HG03571 (cell line): ENCODE data around the gene CECR2.

Experiments used
- ATAC-seq: cut with Tn5 transposase; IDR thresholded peaks from one replicate; pipeline ENCODE4 v1.9.1; 2021; ENCODE audit not compliant: unreplicated experiment

Gene CECR2

DNA sequence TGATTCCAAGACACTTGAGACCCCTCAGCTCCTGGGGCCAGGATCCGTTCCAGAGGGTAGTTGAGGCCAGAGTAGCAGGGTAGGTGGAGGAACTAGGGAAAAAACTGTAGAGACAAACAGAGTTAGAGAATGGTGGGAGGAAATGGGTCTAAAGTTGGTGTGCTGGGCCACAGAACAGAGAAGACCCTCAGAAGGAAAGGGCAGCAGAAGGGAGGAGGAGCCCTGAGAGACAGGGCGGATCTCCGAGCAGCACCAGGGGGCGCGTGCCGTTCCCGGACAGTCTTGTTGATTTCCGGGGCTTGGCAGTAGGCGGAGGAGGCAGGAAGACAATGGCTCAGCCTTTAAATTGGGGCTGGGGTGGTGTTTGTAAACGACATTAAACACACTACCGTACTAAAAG is 2.4 kb upstream of the CECR2 start:
- no peak for ATAC-seq

DNA sequence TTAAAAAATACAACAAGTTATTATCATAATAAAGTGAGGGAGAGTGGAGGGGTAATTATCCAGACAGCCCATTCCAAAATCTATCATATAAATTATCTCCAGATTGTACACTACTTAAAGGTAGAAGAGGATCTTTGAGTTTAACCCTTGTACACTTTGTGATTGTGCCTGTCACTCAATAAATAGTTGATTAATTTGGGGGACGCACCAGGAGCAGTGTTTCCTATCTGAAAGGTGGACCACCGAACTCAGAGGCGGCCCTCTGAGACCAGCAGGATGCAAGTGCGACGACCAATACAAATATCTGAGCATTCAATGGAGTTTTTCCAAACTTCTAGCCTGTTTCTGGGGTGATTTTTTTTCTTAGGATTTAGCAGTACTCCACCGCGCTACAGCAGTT is 1.1 kb upstream of the CECR2 start:
- ATAC-seq = no peak

DNA sequence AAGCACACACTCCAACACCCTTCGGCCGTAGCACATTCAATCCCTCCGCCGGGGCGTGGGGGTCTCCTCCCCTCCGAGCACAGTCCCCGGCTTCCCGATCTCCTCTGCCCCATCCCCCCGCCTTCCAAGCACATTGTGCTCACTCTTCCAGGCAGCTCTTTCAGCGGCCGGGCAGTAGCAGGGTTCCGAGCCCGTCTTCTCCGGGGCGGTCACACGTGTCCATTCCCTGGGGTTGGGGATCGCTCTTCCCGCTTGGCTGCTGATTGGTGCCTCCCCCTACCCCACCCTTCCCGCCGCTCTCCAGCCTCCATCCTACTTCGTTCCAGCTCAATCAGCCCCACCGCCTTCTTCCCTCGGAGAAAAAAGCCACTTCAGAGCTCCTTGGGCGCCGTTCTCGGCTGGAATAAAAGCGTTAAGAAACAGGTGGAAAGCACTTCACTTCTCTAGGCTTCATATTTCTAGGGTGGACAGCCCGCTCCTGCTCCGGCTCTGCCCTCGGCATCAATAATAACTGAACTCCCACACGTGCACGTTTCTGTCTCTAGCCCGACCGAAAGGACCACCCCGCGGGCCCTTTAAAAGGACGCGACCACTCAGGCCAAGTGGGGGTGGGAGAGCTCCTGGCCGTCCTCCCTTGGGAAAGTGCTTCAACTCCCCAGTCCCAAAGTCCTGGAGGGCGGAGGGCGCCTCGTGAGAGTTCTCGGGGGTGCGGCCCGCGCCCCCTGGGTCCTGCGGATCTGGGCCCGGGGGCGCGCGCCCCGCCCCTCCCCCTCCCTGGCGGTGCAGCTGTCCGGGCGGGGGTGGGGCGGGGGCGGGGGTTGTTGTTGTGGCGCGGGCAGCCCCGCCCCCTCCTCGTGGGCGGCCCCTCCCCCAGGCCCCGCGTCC is 464 bp upstream of the CECR2 start:
- no peak for ATAC-seq

DNA sequence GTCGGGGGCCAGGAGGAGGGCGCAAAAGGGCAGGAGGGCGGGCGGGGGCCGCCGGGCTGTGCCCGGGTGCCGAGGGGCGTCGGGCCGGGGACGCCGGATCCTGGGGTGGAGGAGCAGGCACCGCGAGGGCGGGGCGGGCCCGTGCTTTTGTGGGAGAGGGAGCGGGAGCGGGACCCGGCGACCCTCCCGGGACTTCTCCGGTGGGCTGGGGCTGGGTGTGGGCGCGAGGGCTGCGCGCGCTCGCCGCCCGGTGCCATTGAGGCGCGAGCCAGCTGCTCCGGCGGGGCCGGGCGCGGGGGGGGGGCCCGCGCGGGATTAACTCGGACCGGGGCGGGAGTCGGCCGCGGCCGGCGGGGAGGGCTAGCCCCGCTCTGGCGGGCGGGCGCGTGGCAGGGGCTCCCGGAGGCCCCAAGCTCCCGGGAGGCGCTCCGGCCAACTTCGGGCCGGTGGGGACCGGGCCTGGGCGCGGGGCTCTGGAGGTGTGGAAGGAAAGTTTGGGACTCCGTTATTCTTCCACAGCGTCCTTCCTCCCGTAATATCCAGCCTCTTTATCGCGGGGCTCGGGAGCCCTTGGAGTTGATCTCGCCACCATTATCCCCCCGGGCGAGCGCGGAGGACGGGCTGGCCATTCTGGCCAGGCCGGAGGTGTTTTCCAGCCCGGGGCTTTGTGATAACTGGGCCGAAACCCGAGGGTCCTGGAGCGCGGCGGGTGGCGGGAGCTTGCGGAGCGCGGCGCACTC is 936 bp downstream of the CECR2 start:
- ATAC-seq = no peak

DNA sequence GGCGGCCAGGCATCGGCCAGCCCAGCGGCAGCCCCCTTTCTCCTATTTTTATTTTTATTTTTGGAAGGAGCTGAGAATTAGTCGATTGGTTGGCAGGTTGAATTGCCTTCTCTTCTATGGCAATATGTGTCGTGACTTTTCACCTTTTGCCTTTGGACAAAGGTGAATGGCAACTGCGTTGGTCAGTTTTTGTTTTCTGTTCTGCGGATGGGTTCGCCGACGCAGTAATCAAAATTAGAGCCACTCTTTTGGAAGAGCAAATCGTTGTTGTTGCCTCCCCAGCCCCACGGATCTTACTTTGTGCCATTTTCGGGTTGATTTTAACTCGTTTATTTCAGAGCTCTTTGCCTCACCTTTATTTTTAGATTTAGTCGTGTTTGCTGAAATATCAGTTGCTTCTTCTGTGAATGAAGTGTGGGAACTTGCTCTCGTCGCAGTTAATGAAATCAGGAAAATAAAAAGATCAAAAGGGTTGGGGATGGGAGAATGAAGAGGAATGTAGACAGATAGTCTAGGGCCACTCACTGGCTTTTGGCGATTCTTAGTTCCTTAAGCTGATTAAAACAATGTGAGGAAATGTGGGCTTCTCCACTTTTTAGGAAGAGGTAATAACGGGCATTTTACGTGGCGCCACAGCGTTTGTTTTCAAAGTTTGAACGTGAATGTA is 1.6 kb downstream of the CECR2 start:
- ATAC-seq = no peak

DNA sequence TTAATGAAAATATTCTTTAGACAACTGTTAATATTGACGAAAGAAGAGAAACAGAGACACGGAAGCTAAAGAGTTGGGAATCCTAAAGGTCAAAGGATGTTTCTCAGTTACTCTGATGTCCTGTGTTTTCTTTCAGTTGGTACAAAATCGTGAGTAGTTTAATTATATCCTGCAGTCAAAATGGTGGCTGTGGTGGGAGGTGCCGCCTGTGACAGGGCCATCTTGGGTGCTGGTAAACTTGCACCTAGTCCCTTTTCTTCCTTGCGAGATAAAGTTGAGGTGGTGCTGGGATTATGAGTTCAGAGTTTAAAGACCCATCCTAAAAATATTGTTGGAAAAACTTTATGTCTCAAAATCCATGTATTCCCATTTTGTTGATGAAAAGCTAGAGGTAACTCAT is 2.2 kb downstream of the CECR2 start:
- ATAC-seq = no peak

DNA sequence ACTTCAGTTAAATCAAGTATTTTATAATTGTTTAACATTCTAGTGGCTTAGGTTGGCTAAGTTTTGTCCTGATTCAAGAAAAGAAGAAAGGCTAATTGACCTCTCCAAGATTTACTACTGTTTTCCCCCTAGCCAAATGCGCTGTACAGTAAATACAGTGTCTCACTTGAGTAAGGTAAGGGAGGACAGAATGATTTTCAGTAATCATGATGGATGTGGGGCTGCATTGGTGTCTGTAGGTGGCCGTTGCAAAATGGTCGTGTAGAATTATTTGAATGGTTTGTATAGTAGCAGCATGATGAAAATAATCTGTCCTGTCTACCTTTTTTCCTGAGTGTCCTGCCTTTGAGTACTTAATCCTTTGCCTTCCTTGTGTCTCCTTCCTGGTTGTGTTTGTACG is 4.6 kb downstream of the CECR2 start:
- no peak for ATAC-seq

DNA sequence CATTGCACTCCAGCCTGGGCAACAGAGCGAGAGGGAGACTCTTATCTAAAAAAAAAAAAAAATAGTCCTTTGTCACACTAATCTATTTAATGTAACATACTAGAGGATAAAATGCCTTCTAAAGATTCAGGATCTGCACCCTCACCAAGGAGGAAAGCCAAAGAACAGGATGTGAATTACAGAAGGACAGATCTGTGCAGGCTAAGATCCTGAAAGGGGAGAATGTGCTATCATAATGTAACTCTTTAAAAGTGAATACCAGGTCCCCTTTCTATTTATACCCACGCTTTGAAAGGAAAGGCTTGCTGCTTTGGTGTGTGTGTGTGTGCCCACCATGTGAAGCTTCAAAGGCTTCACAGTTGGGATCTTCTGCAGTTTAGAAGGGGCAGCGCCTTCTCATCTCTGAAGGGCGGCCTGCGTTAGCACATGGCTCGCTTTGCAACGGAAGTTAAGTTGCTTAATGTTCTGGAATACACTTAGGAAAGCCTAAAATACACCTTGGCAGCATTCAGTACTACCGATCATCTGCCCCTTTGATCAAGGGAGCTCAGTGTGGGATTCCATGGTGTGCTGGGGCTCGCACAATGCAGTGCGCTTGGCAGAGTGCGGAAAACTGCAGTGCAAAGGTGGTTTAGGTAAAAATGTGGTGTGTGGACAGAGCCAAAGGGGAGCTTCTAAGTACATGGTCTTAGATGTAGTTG is 6.8 kb downstream of the CECR2 start:
- no peak for ATAC-seq

DNA sequence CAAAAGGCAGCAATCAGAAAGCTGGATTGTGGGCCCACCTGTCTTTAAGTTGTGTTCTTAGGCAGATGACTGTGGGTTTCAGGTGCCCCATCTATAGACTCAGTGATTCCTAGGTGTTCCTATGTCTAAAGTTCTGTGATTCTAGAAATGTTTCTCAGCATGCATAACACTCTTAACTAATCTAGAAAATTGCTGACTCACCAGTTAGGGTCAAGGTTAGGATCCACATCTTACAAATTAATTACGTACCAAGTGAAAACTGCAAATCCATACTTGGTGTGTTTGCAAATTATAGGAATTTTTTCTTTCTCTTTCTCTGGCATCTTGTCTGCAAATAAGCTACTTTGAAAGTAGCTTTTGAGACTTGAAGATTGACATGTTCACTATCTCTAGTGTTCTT is 7.7 kb downstream of the CECR2 start:
- ATAC-seq = no peak

DNA sequence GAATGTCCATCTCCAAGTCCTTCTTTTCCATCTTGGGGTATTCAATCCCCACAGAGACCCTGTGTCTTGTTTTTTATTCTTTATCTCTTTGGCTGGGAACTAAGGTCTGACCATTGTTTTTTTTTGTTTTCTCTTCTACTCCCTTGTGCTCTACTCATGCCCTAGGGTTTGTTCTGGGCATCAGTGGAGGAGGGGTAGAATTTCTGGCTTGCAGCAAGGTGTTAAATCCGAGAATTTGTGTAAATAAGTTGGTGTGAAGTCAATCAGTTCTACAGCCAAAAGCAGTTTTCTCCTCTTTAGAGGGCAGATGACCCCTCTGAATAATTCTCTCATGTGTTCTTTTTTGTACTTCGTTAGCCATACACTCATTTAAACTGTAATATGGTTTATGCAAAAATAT is 10.7 kb downstream of the CECR2 start:
- no peak for ATAC-seq

DNA sequence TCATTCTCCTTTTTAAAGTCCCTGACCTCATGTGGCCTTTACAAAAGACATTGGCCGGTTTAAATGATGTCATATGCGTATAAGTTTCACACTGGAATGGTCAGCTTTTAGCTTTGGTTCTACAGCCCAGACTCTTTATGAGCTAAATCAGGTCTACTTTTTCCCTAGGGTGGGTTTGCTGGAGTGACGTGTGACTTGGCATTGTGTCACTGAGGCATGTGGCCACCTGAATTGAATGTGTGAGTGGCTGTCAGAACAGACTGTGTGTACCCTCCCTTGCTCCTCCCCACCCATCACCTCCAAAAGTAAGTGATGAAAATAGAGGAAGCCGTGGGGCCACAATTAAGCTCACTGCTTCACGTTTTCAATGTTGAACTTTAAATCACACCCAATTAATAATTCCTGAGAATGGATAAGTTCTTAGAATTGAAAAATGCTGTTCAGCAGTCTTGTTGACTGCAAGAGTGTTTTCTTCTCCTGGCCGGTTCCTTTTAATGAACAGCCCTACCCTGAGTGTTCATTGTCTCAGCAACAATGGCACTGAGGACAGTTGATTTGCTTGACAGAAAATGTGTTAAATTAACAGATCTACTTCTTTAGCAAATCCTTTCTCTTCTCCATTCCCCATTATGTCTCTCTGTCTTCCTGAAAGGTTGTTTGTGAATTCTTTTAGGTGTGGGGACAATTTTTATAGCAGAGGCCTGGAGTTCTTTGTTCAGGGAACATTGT is 11.3 kb downstream of the CECR2 start:
- no peak for ATAC-seq

DNA sequence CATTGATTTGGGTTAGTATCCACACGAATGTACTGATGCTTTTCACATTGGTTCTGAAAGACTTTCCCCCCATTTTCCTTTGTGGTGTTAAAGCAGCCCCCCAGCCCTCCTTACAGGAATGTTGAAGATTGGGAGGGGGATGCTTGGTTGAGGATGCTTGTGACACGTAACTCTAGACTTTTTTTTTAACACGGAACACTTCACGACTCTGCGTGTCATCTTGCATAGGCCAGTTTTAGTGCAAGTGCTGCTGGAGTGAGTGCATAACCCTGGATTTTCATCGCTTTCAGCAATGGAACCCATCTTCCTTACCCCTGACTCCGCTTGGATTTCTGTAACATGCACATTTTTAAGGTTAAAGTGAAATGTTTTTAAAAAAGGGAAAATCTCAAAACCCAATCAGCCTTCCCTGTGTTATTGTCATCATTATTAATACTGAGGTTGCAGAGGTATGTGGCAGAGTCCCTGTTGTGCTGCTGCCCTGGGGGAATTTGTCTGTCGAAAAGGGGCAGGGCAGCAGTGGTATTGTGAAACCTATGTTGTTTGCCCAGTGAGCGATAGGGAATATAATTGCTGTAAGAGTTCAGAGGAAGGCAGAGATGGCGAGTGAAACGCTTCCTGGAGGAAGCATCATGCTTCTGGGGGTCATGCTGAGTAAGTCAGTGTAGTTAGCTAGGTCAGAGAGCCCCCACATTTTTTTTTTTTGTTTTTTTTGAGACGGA is 12.1 kb downstream of the CECR2 start:
- ATAC-seq = no peak

DNA sequence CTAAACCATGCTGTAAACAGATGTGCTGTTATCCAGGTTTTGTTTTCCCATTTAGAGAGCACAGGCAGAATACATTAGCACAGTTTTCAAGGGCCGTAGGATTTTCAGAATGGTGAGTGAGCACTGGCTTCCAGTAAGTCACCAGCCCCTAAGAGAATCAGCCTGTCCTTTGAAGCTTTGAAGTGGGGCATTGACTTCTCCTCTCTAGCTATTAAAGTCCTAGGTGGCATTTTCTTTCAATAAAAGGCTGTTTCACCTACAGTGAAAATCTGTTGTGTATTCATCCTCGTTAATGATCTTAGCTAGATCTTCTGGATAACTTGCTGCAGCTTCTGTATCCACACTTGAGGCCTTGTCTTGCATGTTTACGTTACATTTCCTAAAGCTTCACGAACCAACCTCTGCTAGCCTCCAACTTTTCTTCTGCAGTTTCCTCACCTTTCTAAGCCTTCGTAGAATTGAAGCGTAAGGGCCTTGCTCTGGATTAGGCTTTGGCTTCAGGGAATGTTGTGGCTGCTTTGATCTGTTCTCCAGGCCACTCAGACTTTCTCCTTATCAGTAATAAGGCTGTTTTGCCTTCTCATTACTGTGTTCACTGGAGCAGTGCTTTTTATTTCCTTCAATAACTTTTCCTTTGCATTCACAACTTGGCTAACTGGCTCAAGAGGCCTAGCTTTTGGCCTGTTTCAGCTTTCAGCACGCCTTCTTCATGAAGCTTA is 15.5 kb downstream of the CECR2 start:
- no peak for ATAC-seq

DNA sequence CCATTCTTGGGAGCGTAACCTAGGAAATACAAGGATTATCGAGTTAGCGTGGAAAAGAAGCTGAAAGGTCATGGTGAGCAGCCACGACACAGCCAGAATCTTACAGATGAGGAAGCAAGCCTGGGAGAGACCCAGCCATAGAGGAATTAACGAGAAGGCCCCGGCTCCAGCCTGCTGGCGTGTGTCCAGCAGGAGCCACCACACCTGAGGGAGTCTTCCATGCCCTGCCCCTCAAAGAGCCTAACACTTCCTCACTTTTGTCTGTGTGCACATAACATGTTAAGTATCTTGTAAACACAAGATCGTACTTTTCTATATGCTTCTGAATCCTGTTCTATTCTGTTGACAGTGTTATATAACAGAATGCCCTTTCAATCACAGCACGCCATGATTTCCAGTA is 18.1 kb downstream of the CECR2 start:
- no peak for ATAC-seq

DNA sequence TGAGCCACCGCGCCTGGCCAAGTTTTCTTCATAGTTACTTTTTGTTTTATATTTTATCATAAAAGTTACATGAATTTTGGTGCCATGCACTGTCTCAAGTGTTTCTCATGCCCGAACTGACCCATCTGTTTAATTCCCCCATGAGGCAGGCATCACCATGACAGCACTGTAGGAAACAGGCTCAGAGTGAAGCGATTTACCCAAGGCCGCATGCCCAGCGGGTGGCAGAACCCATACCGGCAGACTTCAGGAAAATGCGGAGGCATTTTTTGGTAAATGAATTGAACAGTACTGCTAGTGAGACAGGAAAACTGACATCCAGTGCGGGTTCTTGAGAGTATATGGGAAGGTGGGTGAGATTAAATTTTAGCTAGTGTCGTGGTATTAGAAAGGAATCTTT is 19.0 kb downstream of the CECR2 start:
- ATAC-seq = no peak

DNA sequence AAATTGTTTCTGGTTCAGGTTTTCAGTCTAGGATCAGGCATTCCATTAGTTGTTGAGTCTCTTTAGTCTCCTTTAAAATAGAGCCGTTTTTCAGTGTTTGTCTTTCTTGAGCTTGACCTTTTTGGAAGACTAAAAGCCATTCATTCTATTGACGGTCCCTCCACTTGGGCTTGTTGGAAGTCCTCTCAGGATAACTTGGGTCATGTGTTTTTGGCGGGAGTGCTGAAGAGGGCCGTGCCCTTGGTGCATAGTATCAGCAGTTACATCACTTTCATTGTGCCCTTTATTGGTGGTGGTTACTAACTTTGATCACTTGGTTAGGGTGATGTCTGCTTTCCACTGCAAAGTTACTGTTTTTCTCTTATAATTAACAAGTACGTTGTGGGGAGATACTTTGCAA is 20.8 kb downstream of the CECR2 start:
- no peak for ATAC-seq

DNA sequence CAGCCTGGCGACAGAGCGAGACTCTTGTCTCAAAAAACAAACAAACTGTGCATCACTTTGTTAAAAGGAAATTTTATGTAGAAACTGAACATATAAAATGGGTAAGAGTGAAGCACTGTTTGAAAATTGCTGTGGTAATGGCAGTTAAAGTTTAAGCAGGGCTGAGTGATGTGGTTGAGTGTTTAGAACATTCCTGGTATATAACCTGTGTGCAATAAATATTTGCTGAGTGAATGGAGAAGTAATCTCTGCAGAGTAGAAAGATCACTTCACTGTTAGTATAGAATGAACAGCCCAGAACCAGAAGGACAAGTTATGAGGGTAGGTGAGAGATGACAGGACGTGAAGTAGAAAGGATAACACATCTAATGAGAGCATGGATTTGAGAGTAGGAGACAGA is 27.3 kb downstream of the CECR2 start:
- ATAC-seq = no peak

DNA sequence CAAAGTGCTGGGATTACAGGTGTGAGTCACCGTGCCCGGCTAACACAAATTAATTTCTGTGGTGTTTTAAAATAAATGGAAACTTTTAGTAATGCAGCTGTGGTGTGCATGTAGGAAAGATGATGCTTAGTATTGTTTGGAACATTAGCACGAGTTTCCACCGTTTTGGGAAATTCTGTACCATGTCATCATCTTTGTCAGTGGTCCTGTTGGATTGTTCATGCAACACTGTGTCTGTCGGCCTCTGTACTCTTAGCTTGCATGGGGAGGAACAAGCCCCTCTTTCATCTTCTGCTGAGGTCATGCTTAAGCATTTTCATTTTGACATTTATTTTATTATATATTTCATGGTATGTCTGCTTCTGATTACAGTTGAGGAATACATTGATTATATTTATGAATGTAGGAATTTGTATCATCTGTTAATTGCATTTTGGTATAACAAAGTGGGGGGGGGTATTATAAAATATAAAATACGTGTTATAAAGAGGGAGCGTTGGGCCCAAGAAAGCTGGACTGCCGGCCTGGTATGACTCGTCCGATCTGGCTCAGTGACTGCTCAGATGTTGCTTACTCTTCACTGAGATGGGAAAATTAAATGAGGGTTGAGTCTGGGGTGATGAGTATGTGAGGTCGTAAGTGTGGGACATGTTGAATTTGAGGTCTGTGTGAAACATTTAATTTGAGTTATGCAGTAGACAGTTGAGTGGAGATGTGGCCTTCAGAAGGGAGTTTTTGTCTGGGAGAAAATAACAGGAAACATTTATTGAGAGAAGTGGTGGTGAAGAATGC is 28.7 kb downstream of the CECR2 start:
- ATAC-seq = no peak

DNA sequence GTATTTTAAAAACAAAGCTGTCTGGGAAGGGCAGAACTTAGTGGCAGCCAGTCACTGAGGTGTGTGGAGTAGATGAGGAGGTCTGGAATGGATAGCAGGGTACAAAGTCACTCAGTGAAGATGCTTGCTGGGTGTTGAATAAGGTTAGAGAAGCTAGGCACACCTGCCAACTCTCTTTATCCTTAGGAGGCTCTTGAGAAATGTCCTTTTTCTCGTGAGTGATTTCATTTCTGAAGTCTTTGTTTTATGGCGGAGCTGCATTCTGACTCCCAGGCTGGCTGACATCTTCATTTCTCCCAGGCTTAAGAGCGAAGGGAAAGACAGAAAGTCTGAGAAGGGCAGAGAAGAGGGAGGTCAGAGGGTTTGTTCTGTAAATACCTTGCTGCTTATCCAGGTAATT is 31.0 kb downstream of the CECR2 start:
- ATAC-seq = no peak
